ENCODE results near the gene CLSTN2. TPM values are rescaled to one million over a fixed set of nuclear protein-coding genes. Genes with fewer than 3 reads are reported as not detected.

CLSTN2 gene
- total and polyA plus RNA-seq, 4 donors = 0.09 to 2.2 (median 0.55) TPM

DNA sequence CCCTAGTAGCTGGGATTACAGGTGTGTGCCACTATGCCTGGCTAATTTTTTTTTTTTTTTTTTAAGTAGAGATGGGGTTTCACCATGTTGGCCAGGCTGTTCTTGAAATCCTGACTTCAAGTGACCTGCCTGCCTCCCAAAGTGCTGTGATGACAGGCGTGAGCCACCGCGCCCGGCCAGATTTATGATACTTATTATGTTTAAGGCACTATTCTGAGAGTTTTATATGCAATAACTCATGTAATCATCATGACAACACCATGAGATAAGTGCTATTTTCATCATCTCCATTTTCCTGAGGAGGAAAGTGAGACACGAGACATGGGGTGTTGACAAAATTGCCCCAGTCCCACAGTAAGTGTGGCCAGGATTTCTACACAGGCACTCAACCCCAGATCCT, 376.4 kb downstream of the CLSTN2 start:
- Histone ChIP-seq H3K27ac (ENCODE audit: low read depth in 1 of 2, low read length in 2 of 2) (no peak overlapping the region), H3K9me3 (ENCODE audit: control insufficient read depth in 4 of 4, low read length in 3 of 4) (no peaks in the 10 kb centered on the region), H3K27me3 (ENCODE audit: control insufficient read depth in 4 of 4, insufficient read depth in 4 of 4, low read length in 3 of 4) (no peaks in the 10 kb centered on the region), H3K36me3 (ENCODE audit: control insufficient read depth in 4 of 4, insufficient read depth in 3 of 4, low read depth in 1 of 4, low read length in 3 of 4) (no peaks in the 10 kb centered on the region), H3K4me1 (ENCODE audit: control insufficient read depth in 4 of 4, insufficient read depth in 4 of 4, low read length in 3 of 4) (no peaks in the 10 kb centered on the region), H3K9ac (ENCODE audit: low read depth in 1 of 2, low read length in 2 of 2) (no peak overlapping the region), H3K4me3 (ENCODE audit: low read depth in 1 of 3, low read length in 3 of 3) (no peak overlapping the region)
- TF ChIP-seq NR2F2 (IDR thresholded peaks at IDR 0.05) (no peak), HNF4A (conservative IDR thresholded peaks at IDR 0.05) (no peak), FOXA1 (IDR thresholded peaks at IDR 0.05) (no peak), YY1 (IDR thresholded peaks at IDR 0.05) (no peak), JUND (IDR thresholded peaks at IDR 0.05) (no peak), SP1 (IDR thresholded peaks at IDR 0.05) (no peak), HNF4G (IDR thresholded peaks at IDR 0.05) (no peak)
- TF ChIP-seq, protein P1, sequence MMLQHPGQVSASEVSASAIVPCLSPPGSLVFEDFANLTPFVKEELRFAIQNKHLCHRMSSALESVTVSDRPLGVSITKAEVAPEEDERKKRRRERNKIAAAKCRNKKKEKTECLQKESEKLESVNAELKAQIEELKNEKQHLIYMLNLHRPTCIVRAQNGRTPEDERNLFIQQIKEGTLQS (IDR thresholded peaks at IDR 0.05) = no peak
- TF ChIP-seq, protein P2, sequence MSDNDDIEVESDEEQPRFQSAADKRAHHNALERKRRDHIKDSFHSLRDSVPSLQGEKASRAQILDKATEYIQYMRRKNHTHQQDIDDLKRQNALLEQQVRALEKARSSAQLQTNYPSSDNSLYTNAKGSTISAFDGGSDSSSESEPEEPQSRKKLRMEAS (IDR thresholded peaks at IDR 0.05) = no peak
- DNase-seq (ENCODE audit: low spot score) = no peak
- WGBS = 87% methylated on average over 5 of the region's 5 CpGs

DNA sequence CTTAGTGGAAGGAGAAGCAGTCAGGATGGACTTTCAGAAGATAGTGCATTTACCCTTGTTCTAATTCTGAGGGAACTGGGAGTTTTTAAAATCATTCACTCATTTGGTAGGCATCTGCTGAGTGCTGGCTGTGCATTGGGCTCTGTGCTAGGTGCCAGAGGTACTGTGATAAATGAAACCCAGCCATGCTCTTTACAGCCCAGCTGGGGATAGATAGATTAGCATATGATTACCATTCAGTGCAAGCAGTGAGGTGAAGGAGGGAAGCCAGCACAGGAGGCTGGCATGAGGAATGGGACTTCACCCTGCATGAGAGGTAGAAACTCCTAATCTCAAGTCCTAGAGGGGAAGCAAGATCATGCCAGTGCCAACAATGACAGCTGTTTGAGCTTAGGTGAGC, 381.0 kb downstream of the CLSTN2 start:
- Histone ChIP-seq H3K4me3 (ENCODE audit: low read depth in 1 of 3, low read length in 3 of 3) (no peak overlapping the region), H3K27me3 (ENCODE audit: control insufficient read depth in 4 of 4, insufficient read depth in 4 of 4, low read length in 3 of 4) (no peaks in the 10 kb centered on the region), H3K9me3 (ENCODE audit: control insufficient read depth in 4 of 4, low read length in 3 of 4) (no peaks in the 10 kb centered on the region), H3K9ac (ENCODE audit: low read depth in 1 of 2, low read length in 2 of 2) (no peak overlapping the region), H3K36me3 (ENCODE audit: control insufficient read depth in 4 of 4, insufficient read depth in 3 of 4, low read depth in 1 of 4, low read length in 3 of 4) (no peaks in the 10 kb centered on the region), H3K4me1 (ENCODE audit: control insufficient read depth in 4 of 4, insufficient read depth in 4 of 4, low read length in 3 of 4) (no peaks in the 10 kb centered on the region), H3K27ac (ENCODE audit: low read depth in 1 of 2, low read length in 2 of 2) (no peak overlapping the region)
- no peak for DNase-seq (ENCODE audit: low spot score)
- TF ChIP-seq, protein P3, sequence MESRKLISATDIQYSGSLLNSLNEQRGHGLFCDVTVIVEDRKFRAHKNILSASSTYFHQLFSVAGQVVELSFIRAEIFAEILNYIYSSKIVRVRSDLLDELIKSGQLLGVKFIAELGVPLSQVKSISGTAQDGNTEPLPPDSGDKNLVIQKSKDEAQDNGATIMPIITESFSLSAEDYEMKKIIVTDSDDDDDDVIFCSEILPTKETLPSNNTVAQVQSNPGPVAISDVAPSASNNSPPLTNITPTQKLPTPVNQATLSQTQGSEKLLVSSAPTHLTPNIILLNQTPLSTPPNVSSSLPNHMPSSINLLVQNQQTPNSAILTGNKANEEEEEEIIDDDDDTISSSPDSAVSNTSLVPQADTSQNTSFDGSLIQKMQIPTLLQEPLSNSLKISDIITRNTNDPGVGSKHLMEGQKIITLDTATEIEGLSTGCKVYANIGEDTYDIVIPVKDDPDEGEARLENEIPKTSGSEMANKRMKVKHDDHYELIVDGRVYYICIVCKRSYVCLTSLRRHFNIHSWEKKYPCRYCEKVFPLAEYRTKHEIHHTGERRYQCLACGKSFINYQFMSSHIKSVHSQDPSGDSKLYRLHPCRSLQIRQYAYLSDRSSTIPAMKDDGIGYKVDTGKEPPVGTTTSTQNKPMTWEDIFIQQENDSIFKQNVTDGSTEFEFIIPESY (IDR thresholded peaks at IDR 0.05) = no peak
- TF ChIP-seq FOXA1 (IDR thresholded peaks at IDR 0.05) = no peak
- no peak for TF ChIP-seq JUND (IDR thresholded peaks at IDR 0.05)
- TF ChIP-seq GABPA (IDR thresholded peaks at IDR 0.05 in 1 of 2, conservative IDR thresholded peaks at IDR 0.05 in 1 of 2) = no peak
- TF ChIP-seq EGR1 (IDR thresholded peaks at IDR 0.05; ENCODE audit: low read depth in 2 of 2) = no peak
- no peak for TF ChIP-seq HNF4A (conservative IDR thresholded peaks at IDR 0.05)
- TF ChIP-seq, protein P1 (IDR thresholded peaks at IDR 0.05) = no peak
- TF ChIP-seq TAF1 (conservative IDR thresholded peaks at IDR 0.05) = no peak
- no peak for TF ChIP-seq HNF4G (IDR thresholded peaks at IDR 0.05)
- TF ChIP-seq FOXA2 (IDR thresholded peaks at IDR 0.05) = no peak
- TF ChIP-seq NR2F2 (IDR thresholded peaks at IDR 0.05) = no peak

DNA sequence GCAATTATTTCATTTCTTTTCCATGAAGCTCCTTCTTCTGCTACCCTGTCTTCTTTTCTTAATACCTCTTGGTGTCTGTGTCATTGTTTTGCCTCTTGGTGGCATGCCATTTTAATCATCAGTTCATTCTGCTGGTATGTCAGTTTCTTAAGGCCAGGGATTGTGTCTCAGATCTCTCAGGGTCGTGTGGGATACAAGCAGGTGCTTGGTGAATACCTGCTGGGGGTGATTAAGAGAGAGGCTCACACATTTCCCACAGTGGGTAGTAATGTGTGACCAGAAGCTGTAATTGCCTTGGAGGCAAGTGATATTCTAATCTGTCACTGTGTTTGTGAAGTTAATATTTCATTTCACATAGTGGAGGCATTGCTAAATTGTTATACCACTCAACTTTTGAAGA, 381.5 kb downstream of the CLSTN2 start:
- TF ChIP-seq YY1 (IDR thresholded peaks at IDR 0.05) (no peak), JUND (IDR thresholded peaks at IDR 0.05) (no peak), HNF4A (conservative IDR thresholded peaks at IDR 0.05) (no peak), FOXA2 (IDR thresholded peaks at IDR 0.05) (no peak), FOXA1 (IDR thresholded peaks at IDR 0.05) (no peak), EGR1 (IDR thresholded peaks at IDR 0.05; ENCODE audit: low read depth in 2 of 2) (no peak), HNF4G (IDR thresholded peaks at IDR 0.05) (no peak), RXRA (IDR thresholded peaks at IDR 0.05) (no peak), RAD21 (IDR thresholded peaks at IDR 0.05) (no peak), NR2F2 (IDR thresholded peaks at IDR 0.05) (no peak)
- TF ChIP-seq, protein P3 (IDR thresholded peaks at IDR 0.05) = no peak

More for the DNA sequence above, 381.5 kb downstream of the CLSTN2 start:
- Histone ChIP-seq H3K36me3 (ENCODE audit: control insufficient read depth in 4 of 4, insufficient read depth in 3 of 4, low read depth in 1 of 4, low read length in 3 of 4) (no peaks in the 10 kb centered on the region), H3K9ac (ENCODE audit: low read depth in 1 of 2, low read length in 2 of 2) (no peak overlapping the region), H3K4me3 (ENCODE audit: low read depth in 1 of 3, low read length in 3 of 3) (no peak overlapping the region), H3K27me3 (ENCODE audit: control insufficient read depth in 4 of 4, insufficient read depth in 4 of 4, low read length in 3 of 4) (no peaks in the 10 kb centered on the region), H3K9me3 (ENCODE audit: control insufficient read depth in 4 of 4, low read length in 3 of 4) (no peaks in the 10 kb centered on the region), H3K4me1 (ENCODE audit: control insufficient read depth in 4 of 4, insufficient read depth in 4 of 4, low read length in 3 of 4) (no peaks in the 10 kb centered on the region), H3K27ac (ENCODE audit: low read depth in 1 of 2, low read length in 2 of 2) (no peak overlapping the region)
- 25% methylated on average over 1 of the region's 1 CpG for WGBS
- no peak for DNase-seq (ENCODE audit: low spot score)
